IMR-90 (cell line): ENCODE results near the gene PRKN. TPM values are rescaled to one million over a fixed set of nuclear protein-coding genes. Genes with fewer than 3 reads are reported as not detected.

Source experiments
- ATAC-seq: fragments of 200-7000 bp; cut with Tn5 transposase; 2 replicates; pipeline ENCODE4 v1.9.1; 2020; ENCODE audit warnings: low read depth, mild to moderate bottlenecking, moderate library complexity
- BruUV-seq: library from RNA; stranded (reverse); fragments of 400-500 nt; replicated peaks from 2 replicates; lab custom pipeline; 2021; lab: Mats Ljungman, UMichigan
- CTCF ChIA-PET: fragments of 300-600 bp; formaldehyde crosslinking; extraction: SDS; loops from one replicate; lab custom pipeline; 2021; ENCODE audit warnings: antibody characterized with exemption; lab: Yijun Ruan, JAX
- POLR2A ChIA-PET: fragments of 300-600 bp; sonication (Branson Sonifier 250); formaldehyde crosslinking; loops from one replicate; lab custom pipeline; 2022; ENCODE audit warnings: antibody characterized with exemption; ENCODE audit not compliant: unreplicated experiment; lab: Charles Lee
- DNase-seq: peaks from one replicate; pipeline ENCODE4 v3.0.0; 2013
- H2AFZ ChIP-seq: replicated peaks from 2 replicates; pipeline ENCODE3; 2013; ENCODE audit warnings: low read length, mild to moderate bottlenecking; ENCODE audit not compliant: poor library complexity
- H2AK5ac ChIP-seq: 2 replicates; pipeline ENCODE4 v1.6.1; 2013; ENCODE audit warnings: low read depth, low read length, inconsistent platforms
- H2AK9ac ChIP-seq: replicated peaks from 2 replicates; pipeline ENCODE3; 2013; ENCODE audit warnings: mild to moderate bottlenecking, low read depth, low read length, moderate library complexity; ENCODE audit not compliant: poor library complexity
- H2BK120ac ChIP-seq: 2 replicates; pipeline ENCODE4 v1.6.1; 2013; ENCODE audit warnings: low read depth, low read length, inconsistent platforms
- H2BK15ac ChIP-seq: 3 replicates; pipeline ENCODE4 v1.6.1; 2013; ENCODE audit warnings: low read depth, low read length, inconsistent platforms
- H2BK20ac ChIP-seq: 2 replicates; pipeline ENCODE4 v1.6.1; 2013; ENCODE audit warnings: low read depth, mild to moderate bottlenecking, inconsistent platforms, low read length, moderate library complexity
- H2BK5ac ChIP-seq: 2 replicates; pipeline ENCODE4 v1.6.1; 2013; ENCODE audit warnings: mild to moderate bottlenecking, low read depth, low read length, inconsistent platforms; ENCODE audit not compliant: poor library complexity, severe bottlenecking
- H3K14ac ChIP-seq: replicated peaks from 2 replicates; pipeline ENCODE4 v1.6.1; 2013; ENCODE audit warnings: low read depth, low read length, inconsistent platforms
- H3K18ac ChIP-seq: 2 replicates; pipeline ENCODE4 v1.6.1; 2013; ENCODE audit warnings: low read depth, low read length, control low read depth
- H3K23ac ChIP-seq: 2 replicates; pipeline ENCODE4 v1.6.1; 2013; ENCODE audit warnings: low read depth, low read length, inconsistent platforms
- H3K27ac ChIP-seq: 2 replicates; pipeline ENCODE4 v1.5.1; 2013; ENCODE audit warnings: mild to moderate bottlenecking, control low read depth, low read length; ENCODE audit not compliant: insufficient read depth
- H3K27me3 ChIP-seq: 2 replicates; pipeline ENCODE4 v1.6.1; 2013; ENCODE audit warnings: low read length; ENCODE audit not compliant: control insufficient read depth, insufficient read depth
- H3K36me3 ChIP-seq: 2 replicates; pipeline ENCODE4 v1.6.1; 2013; ENCODE audit warnings: low read length, mixed read lengths; ENCODE audit not compliant: control insufficient read depth, insufficient read depth
- H3K4ac ChIP-seq: 2 replicates; pipeline ENCODE4 v1.6.1; 2013; ENCODE audit warnings: low read depth, low read length, inconsistent platforms
- H3K4me1 ChIP-seq: 2 replicates; pipeline ENCODE4 v1.6.1; 2013; ENCODE audit warnings: low read length, mixed read lengths; ENCODE audit not compliant: control insufficient read depth, insufficient read depth
- H3K4me2 ChIP-seq: 2 replicates; pipeline ENCODE4 v1.6.1; 2013; ENCODE audit warnings: low read depth, mild to moderate bottlenecking, control low read depth, low read length, moderate library complexity
- H3K4me3 ChIP-seq: 2 replicates; pipeline ENCODE4 v1.5.1; 2013; ENCODE audit warnings: low read depth, mild to moderate bottlenecking, control low read depth, low read length, moderate library complexity; ENCODE audit not compliant: insufficient read depth
- H3K56ac ChIP-seq: 2 replicates; pipeline ENCODE4 v1.6.1; 2013; ENCODE audit warnings: low read length, inconsistent platforms; ENCODE audit not compliant: insufficient read depth; ENCODE audit errors: extremely low read depth
- H3K79me1 ChIP-seq, 2 experiments: 2 replicates each; pipeline ENCODE4 v1.6.1; 2013; ENCODE audit warnings: low read length in 2 of 2, inconsistent platforms in 1 of 2, low read depth in 1 of 2
- H3K9ac ChIP-seq: 2 replicates; pipeline ENCODE4 v1.6.1; 2013; ENCODE audit warnings: low read depth, low read length, control low read depth
- H3K9me1 ChIP-seq: 2 replicates; pipeline ENCODE4 v1.6.1; 2013; ENCODE audit warnings: low read length, inconsistent platforms; ENCODE audit not compliant: insufficient read depth
- H3K9me3 ChIP-seq: 2 replicates; pipeline ENCODE4 v1.6.1; 2013; ENCODE audit warnings: low read length; ENCODE audit not compliant: control insufficient read depth, insufficient read depth
- H4K20me1 ChIP-seq: 2 replicates; pipeline ENCODE4 v1.6.1; 2013; ENCODE audit warnings: low read length, inconsistent platforms; ENCODE audit not compliant: insufficient read depth
- H4K5ac ChIP-seq: 2 replicates; pipeline ENCODE4 v1.6.1; 2013; ENCODE audit warnings: mild to moderate bottlenecking, low read depth, low read length, control low read depth
- H4K8ac ChIP-seq, 2 experiments: 2 replicates each; pipeline ENCODE4 v1.6.1; 2013; ENCODE audit warnings: low read depth in 2 of 2, low read length in 2 of 2, control low read depth in 1 of 2, inconsistent platforms in 1 of 2
- H4K91ac ChIP-seq: 2 replicates; pipeline ENCODE4 v1.6.1; 2013; ENCODE audit warnings: low read depth, low read length, inconsistent platforms; ENCODE audit not compliant: insufficient read depth
- BHLHE40 ChIP-seq: fragments of 150-350 bp; IDR thresholded peaks from 2 replicates; pipeline ENCODE4 v1.6.1; 2016; ENCODE audit warnings: mild to moderate bottlenecking, low read depth, low read length
- CEBPB ChIP-seq: IDR thresholded peaks from 2 replicates; pipeline ENCODE4 v1.6.1; 2012; ENCODE audit warnings: low read depth, low read length, improper control_type of control experiment
- CHD1 ChIP-seq: IDR thresholded peaks from 2 replicates; pipeline ENCODE4 v1.6.1; 2012; ENCODE audit warnings: low read depth, low read length, improper control_type of control experiment
- CTCF ChIP-seq: conservative IDR thresholded peaks from 2 replicates; pipeline ENCODE4 v1.5.1; 2012; ENCODE audit warnings: mild to moderate bottlenecking, low read depth, low read length, improper control_type of control experiment
- ELK1 ChIP-seq: fragments of 150-350 bp; IDR thresholded peaks from 2 replicates; pipeline ENCODE4 v1.6.1; 2016; ENCODE audit warnings: low read depth, mild to moderate bottlenecking, low read length, moderate library complexity, borderline replicate concordance
- FOS ChIP-seq: fragments of 150-350 bp; IDR thresholded peaks from 2 replicates; pipeline ENCODE4 v1.6.1; 2016; ENCODE audit warnings: low read depth, low read length
- MAFK ChIP-seq: IDR thresholded peaks from 2 replicates; pipeline ENCODE4 v1.6.1; 2012; ENCODE audit warnings: low read depth, low read length, improper control_type of control experiment
- MXI1 ChIP-seq: IDR thresholded peaks from 2 replicates; pipeline ENCODE4 v1.6.1; 2012; ENCODE audit warnings: low read depth, mild to moderate bottlenecking, low read length, moderate library complexity, borderline replicate concordance
- NFE2L2 ChIP-seq: fragments of 150-350 bp; IDR thresholded peaks from 2 replicates; pipeline ENCODE4 v1.6.1; 2016; ENCODE audit warnings: low read depth, mild to moderate bottlenecking, low read length
- POLR2A ChIP-seq: IDR thresholded peaks from 2 replicates; pipeline ENCODE4 v1.6.1; 2012; ENCODE audit warnings: mild to moderate bottlenecking, low read depth, low read length
- RAD21 ChIP-seq: IDR thresholded peaks from 2 replicates; pipeline ENCODE4 v1.6.1; 2012; ENCODE audit warnings: low read length, improper control_type of control experiment
- RCOR1 ChIP-seq: IDR thresholded peaks from 2 replicates; pipeline ENCODE4 v1.6.1; 2012; ENCODE audit warnings: mild to moderate bottlenecking, low read length, improper control_type of control experiment; ENCODE audit not compliant: insufficient replicate concordance
- RFX5 ChIP-seq: IDR thresholded peaks from 2 replicates; pipeline ENCODE4 v1.8.0; 2012; ENCODE audit warnings: low read depth, mild to moderate bottlenecking, low read length, moderate library complexity
- SMC3 ChIP-seq: fragments of 150-350 bp; IDR thresholded peaks from 2 replicates; pipeline ENCODE4 v1.6.1; 2016; ENCODE audit warnings: low read depth, mild to moderate bottlenecking, antibody characterized with exemption, low read length, moderate library complexity
- USF2 ChIP-seq: fragments of 150-350 bp; IDR thresholded peaks from 2 replicates; pipeline ENCODE4 v1.6.1; 2017; ENCODE audit warnings: mild to moderate bottlenecking, antibody characterized with exemption, low read length, low read depth
- WGBS, 2 experiments: methylation state at CpG; one replicate each; pipeline versions ENCODE4 v1.1.5 to v1.1.7; 2013; ENCODE audit warnings: missing lambda C conversion rate in 2 of 2; ENCODE audit not compliant: insufficient read length in 1 of 2; ENCODE audit errors: extremely low coverage in 2 of 2; 5-methylcytosine and 5-hydroxymethylcytosine counted together
- dilution Hi-C: fragments of 300-500 bp; cut with HindIII; formaldehyde crosslinking; loops from one replicate; pipeline ENCODE4 v1.14.3; 2018; ENCODE audit warnings: low sequenced_read_pairs; ENCODE audit not compliant: unreplicated experiment
- in situ Hi-C: fragments of 300-500 bp; cut with MboI; formaldehyde crosslinking; loops from 3 replicates; pipeline ENCODE4 v1.14.3; 2019; ENCODE audit warnings: low sequenced_read_pairs, inconsistent platforms, mixed read lengths
- intact Hi-C: fragments of 100-400 bp; cut with micrococcal nuclease; formaldehyde crosslinking; loops from 2 replicates; pipeline ENCODE4 v1.10.0; 2022
- polyA plus RNA-seq, 3 experiments: library from polyadenylated mRNA; depleted of rRNA; stranded (reverse); fragments of >200 nt; gene quantifications; 2 replicates each; pipeline ENCODE4 v1.2.3, GENCODE V29; 2012; ENCODE audit warnings: low replicate concordance in 1 of 3
- total RNA-seq: library from RNA; depleted of rRNA; stranded (reverse); fragments of >200 nt; gene quantifications from 2 replicates; pipeline ENCODE4 v1.2.3, GENCODE V29; 2012

Gene PRKN
- total and polyA plus RNA-seq, 2 of the 4 experiments (the other 2 are of a cell fraction) = 0.15 to 0.18 TPM

GRCh38 chr6:162409741-162410691 is 317.6 kb downstream of the PRKN start:
- POLR2A ChIA-PET = no interaction called here
- no peak for ATAC-seq
- in situ Hi-C loops = no loop called here
- TF ChIP-seq MXI1 (no peak), CEBPB (no peak), SMC3 (no peak), RFX5 (no peak), RCOR1 (no peak), MAFK (no peak), RAD21 (no peak), USF2 (no peak), FOS (no peak), BHLHE40 (no peak), CHD1 (no peak), ELK1 (no peak), CTCF (no peak), POLR2A (no peak), NFE2L2 (no peak)

More at GRCh38 chr6:162409741-162410691, 317.6 kb downstream of the PRKN start:
- H3K18ac ChIP-seq = no peak overlapping the region
- H4K20me1 ChIP-seq = no peaks in the 10 kb centered on the region
- no peaks in the 10 kb centered on the region for H3K79me1 ChIP-seq
- H3K9ac ChIP-seq = no peak overlapping the region
- H2BK20ac ChIP-seq = no peak overlapping the region
- H3K4me1 ChIP-seq = no peaks in the 10 kb centered on the region
- no peaks in the 10 kb centered on the region for H3K36me3 ChIP-seq
- CTCF ChIA-PET = no interaction called here
- H3K9me1 ChIP-seq = no peaks in the 10 kb centered on the region
- no peak overlapping the region for H3K56ac ChIP-seq
- no peak overlapping the region for H4K8ac ChIP-seq
- H2AK9ac ChIP-seq = no peak overlapping the region
- H3K23ac ChIP-seq = no peak overlapping the region
- no TSS peak for BruUV-seq
- H2BK120ac ChIP-seq = no peak overlapping the region
- dilution Hi-C loops (no loop called here), intact Hi-C loops (no loop called here)
- no peak overlapping the region for H3K4ac ChIP-seq
- no peak overlapping the region for H2AK5ac ChIP-seq
- H2BK5ac ChIP-seq = no peak overlapping the region
- no peaks in the 10 kb centered on the region for H3K27me3 ChIP-seq
- no peak overlapping the region for H3K4me3 ChIP-seq
- DNase-seq = no peak
- peaks cover 14% of the 10 kb centered on the region for H3K9me3 ChIP-seq
- H2AFZ ChIP-seq = no peak overlapping the region
- H4K91ac ChIP-seq = no peak overlapping the region
- no peak overlapping the region for H3K4me2 ChIP-seq
- no CpG with 5 or more reads among the region's 8 CpGs for WGBS, 2 experiments
- no peak overlapping the region for H3K14ac ChIP-seq
- no peak overlapping the region for H2BK15ac ChIP-seq
- H4K5ac ChIP-seq = no peak overlapping the region
- no peak overlapping the region for H3K27ac ChIP-seq
